ENCODE data around the gene UNC45A. TPM values are rescaled to one million over a fixed set of nuclear protein-coding genes. Genes with fewer than 3 reads are reported as not detected.
A peak's percentile ranks its signal among the peaks of the same experiment; 100 is the strongest.

UNC45A gene
- total and polyA plus RNA-seq, 2 of the 13 experiments (the other 11 are each of a cell fraction or from before 2014, with no cell fraction given), result 33.8 to 39.7 TPM

DNA sequence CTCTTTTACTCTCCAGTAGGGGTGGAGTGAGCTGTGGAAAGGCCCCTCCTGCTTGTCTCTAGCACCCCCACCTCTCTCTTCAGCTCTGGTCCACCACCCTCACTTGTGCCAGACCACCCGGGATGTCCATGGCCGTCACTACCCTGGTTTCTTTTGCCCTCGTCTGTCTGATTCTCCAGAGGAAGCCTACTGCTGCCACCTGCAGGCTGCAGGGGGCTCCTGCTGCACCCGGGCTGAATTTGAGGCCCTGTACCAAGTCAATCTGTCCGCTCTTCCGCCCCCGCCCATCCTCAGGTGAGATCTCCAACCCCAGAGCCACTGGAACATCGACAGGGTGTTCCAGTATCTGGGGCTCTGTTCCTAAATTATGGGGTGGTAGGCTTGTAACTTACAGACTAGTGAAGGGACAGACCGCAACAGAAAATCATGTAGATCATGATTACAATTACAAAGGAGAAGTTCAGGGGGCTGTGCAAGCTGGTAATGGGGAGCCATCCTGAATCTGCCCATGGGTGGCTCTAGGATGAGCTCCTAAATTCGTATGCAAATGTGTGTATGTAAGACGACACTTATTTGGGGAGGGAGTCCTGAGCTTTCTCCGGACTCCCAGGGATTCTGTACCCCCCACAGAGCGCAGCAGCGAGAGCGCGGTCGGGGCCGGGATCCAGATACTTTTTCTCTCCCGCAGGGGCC is 683 bp upstream of the UNC45A start (continued):
- TF ChIP-seq, protein P1, sequence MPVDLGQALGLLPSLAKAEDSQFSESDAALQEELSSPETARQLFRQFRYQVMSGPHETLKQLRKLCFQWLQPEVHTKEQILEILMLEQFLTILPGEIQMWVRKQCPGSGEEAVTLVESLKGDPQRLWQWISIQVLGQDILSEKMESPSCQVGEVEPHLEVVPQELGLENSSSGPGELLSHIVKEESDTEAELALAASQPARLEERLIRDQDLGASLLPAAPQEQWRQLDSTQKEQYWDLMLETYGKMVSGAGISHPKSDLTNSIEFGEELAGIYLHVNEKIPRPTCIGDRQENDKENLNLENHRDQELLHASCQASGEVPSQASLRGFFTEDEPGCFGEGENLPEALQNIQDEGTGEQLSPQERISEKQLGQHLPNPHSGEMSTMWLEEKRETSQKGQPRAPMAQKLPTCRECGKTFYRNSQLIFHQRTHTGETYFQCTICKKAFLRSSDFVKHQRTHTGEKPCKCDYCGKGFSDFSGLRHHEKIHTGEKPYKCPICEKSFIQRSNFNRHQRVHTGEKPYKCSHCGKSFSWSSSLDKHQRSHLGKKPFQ (CRISPR knock-in tag; IDR thresholded peaks at IDR 0.05; ENCODE audit: insufficient replicate concordance), result no peak
- TF ChIP-seq ZNF17 (CRISPR knock-in tag; IDR thresholded peaks at IDR 0.05) (no peak), ZNF557 (CRISPR knock-in tag; IDR thresholded peaks at IDR 0.05) (no peak), MED8 (CRISPR knock-in tag; IDR thresholded peaks at IDR 0.05; ENCODE audit: insufficient replicate concordance) (no peak), ADNP (CRISPR knock-in tag; IDR thresholded peaks at IDR 0.05) (no peak), ZNF766 (CRISPR knock-in tag; IDR thresholded peaks at IDR 0.05; ENCODE audit: borderline replicate concordance) (no peak), TCF7 (IDR thresholded peaks at IDR 0.05; ENCODE audit: low read depth) (no peak), ARNT (IDR thresholded peaks at IDR 0.05) (no peak), ZNF607 (CRISPR knock-in tag; IDR thresholded peaks at IDR 0.05; ENCODE audit: borderline replicate concordance) (no peak), THYN1 (CRISPR knock-in tag; IDR thresholded peaks at IDR 0.05; ENCODE audit: borderline replicate concordance, low read depth) (no peak), HNRNPLL (IDR thresholded peaks at IDR 0.05; ENCODE audit: low read depth, low read length, poor library complexity, severe bottlenecking) (no peak), EP300 (IDR thresholded peaks at IDR 0.05; ENCODE audit: low read depth in 2 of 2, low read length in 2 of 2) (no peak), EP300 (CRISPR knock-in tag; IDR thresholded peaks at IDR 0.05; ENCODE audit: borderline replicate concordance) (no peak), MTF1 (CRISPR knock-in tag; IDR thresholded peaks at IDR 0.05) (no peak), RNF2 (conservative IDR thresholded peaks at IDR 0.05; ENCODE audit: low read depth) (no peak), YEATS2 (CRISPR knock-in tag; IDR thresholded peaks at IDR 0.05; ENCODE audit: borderline replicate concordance) (0 out of 2 replicates have a peak, but pooled peaks have one; percentile 13), BCL6 (CRISPR knock-in tag; IDR thresholded peaks at IDR 0.05) (no peak)
- TF ChIP-seq, protein P2, sequence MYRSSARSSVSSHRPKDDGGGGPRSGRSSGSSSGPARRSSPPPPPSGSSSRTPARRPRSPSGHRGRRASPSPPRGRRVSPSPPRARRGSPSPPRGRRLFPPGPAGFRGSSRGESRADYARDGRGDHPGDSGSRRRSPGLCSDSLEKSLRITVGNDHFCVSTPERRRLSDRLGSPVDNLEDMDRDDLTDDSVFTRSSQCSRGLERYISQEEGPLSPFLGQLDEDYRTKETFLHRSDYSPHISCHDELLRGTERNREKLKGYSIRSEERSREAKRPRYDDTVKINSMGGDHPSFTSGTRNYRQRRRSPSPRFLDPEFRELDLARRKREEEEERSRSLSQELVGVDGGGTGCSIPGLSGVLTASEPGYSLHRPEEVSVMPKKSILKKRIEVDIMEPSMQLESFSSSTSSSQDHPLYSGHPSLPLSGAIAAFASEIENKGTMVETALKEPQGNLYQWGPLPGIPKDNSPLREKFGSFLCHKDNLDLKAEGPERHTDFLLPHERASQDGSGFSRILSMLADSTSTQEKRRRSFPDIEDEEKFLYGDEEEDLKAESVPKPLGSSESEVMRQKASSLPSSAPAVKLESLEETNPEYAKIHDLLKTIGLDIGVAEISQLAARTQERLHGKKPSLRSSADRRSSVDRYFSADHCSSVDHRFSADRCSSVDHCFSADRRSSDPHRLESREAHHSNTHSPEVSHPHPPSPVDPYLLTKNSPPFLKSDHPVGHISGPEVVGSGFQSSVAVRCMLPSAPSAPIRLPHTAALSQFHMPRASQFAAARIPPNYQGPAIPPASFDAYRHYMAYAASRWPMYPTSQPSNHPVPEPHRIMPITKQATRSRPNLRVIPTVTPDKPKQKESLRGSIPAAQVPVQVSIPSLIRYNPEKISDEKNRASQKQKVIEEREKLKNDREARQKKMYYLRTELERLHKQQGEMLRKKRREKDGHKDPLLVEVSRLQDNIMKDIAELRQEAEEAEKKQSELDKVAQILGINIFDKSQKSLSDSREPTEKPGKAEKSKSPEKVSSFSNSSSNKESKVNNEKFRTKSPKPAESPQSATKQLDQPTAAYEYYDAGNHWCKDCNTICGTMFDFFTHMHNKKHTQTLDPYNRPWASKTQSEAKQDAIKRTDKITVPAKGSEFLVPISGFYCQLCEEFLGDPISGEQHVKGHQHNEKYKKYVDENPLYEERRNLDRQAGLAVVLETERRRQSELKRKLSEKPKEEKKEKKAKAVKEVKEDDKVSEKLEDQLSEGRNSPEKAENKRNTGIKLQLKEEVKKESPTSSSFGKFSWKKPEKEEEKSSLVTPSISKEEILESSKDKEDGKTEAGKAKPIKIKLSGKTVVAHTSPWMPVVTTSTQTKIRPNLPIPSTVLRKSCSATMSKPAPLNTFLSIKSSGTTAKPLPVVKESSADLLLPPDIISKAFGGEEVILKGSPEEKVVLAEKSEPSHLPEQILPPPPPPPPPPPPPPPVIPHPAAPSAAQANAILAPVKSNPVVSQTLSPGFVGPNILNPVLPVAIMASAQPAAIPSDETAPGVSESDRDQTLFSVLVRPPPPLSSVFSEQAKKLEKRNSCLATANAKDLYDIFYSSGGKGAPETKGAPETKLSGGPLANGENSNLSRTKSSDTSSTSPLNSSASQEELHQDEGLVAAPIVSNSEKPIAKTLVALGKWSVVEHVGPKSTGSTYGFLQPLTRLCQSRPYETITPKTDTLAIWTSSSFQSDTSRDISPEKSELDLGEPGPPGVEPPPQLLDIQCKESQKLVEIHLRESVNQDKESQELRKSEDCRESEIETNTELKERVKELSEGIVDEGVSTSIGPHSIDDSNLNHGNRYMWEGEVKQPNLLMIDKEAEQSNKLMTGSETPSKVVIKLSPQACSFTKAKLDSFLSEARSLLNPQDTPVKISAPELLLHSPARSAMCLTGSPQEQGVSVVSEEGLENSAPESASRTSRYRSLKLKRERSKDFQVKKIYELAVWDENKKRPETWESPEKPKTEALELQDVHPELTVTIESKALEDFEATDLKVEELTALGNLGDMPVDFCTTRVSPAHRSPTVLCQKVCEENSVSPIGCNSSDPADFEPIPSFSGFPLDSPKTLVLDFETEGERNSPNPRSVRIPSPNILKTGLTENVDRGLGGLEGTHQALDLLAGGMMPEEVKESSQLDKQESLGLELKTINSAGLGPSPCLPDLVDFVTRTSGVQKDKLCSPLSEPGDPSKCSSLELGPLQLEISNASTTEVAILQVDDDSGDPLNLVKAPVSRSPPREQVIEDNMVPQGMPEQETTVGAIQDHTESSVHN (CRISPR knock-in tag; IDR thresholded peaks at IDR 0.05), result no peak
- TF ChIP-seq, protein P3, sequence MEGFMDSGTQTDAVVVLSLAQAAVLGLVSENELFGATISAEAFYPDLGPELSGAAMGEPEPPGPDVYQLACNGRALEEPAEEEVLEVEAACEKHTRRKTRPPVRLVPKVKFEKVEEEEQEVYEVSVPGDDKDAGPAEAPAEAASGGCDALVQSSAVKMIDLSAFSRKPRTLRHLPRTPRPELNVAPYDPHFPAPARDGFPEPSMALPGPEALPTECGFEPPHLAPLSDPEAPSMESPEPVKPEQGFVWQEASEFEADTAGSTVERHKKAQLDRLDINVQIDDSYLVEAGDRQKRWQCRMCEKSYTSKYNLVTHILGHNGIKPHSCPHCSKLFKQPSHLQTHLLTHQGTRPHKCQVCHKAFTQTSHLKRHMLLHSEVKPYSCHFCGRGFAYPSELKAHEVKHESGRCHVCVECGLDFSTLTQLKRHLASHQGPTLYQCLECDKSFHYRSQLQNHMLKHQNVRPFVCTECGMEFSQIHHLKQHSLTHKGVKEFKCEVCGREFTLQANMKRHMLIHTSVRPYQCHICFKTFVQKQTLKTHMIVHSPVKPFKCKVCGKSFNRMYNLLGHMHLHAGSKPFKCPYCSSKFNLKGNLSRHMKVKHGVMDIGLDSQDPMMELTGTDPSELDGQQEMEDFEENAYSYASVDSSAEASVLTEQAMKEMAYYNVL (CRISPR knock-in tag; IDR thresholded peaks at IDR 0.05; ENCODE audit: borderline replicate concordance), result no peak

Measured in HepG2 (cell line).